GM15510 (cell line): ENCODE data around the gene GGA3.

ENCODE experiments used
- POLR2A ChIP-seq: IDR thresholded peaks from 3 replicates; pipeline ENCODE4 v1.6.1; 2011; ENCODE audit warnings: borderline replicate concordance; ENCODE audit not compliant: insufficient read length; ENCODE audit errors: extremely low read depth

GGA3 gene

DNA sequence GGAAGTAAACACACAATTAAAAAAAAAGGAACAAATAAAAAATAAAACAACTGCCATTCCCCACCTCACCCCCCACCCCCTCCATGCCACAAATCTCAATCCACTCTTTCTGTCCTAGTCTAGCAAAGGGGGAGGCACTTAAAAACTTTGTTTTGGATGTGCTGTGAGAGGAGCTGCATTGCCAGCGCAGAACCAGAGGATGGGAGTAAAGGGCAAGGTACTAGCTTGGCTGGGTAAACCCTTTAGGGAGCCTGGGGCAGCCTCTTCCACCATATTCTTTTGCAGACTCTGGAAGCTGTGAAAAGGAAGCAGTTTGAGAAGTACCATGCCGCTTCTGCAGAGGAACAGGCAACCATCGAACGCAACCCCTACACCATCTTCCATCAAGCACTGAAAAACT, 1.6 kb upstream of the GGA3 start:
- no peak for TF ChIP-seq POLR2A

DNA sequence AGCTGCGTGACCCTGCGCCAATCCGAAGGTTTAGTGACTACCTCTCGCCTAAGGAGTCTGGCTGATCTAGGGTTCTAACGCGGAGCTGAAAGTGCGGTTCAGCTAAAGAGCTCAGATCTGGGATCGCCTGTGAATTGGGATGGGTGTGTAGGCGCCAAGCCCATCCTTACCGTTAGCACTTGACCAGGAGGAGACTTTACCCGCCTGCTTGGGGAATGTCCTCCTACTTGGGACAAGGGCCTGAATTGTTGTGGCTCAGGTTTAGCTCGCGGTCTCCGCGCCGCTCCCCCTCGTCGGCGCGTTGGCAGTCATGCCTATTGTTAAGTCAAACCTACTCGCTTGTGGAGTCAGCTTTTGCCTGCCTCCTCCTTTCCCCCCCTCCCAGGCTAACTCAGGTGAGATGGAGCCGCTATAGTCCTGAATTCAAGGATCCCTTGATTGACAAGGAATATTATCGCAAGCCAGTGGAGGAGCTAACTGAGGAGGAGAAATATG, 753 bp upstream of the GGA3 start:
- no peak for TF ChIP-seq POLR2A

DNA sequence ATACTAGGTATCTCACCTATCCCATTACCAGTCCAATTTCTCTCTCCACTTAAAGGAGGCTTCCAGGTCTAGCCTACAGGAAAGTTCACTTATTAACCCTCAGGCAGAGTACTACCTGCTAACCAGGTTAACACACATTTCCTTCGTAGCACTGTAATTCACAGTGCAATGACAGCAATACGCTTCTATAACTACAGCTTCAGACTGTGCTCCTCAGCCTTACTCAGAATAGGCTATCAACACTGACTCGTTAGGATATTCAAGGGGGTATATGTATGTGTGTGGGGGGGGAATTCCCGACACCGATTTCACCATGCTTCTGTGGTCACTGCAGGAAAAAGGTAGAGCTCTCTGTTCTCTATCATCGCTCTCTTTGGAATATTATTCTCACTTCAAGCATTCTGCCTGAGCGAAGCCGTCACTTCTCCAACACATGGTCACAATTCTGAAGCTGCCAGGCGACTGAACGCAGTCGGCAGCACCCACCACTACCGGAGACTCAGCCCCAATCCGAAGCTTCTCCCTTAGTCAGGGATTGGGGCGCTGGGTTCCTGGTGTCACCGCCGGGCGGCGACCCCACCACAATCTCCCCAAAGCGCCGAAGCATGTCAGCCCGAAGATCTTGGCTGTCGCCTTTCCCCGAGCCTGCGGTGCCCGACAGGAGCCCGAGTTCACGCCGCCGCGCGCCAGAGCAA, 618 bp downstream of the GGA3 start:
- no peak for TF ChIP-seq POLR2A

DNA sequence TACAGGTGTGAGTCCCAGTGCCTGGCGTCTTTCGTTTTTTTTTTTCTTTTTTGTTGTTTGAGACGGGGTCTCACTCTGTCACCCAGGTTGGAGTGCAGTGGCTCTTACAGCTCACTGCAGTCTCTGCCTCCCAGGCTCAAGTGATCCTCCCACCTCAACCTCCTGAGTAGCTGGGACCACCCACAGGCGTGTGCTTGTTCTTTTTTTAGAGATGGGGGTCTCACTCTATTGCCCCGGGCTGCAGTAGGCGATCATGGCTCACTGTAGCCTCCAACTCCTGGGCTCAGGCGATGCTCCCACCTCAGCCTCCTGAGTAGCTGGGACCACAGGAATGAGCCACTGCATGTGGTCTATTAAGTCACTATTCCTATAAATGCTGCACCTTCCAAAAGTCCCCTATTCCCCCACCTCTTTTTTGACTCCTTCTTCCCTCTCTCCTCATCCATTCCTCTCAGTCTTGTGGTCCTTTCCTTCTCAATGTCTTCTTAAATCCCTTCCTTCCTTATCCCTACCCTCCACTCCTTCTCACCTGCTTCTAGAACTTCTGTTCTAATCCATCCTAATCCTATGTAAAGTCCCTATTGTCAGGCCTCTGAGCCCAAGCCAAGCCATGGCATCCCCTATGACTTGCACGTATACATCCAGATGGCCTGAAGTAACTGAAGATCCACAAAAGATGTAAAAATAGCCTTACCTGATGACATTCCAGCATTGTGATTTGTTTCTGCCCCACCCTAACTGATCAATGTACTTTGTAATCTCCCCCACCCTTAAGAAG, 9.2 kb downstream of the GGA3 start:
- no peak for TF ChIP-seq POLR2A

GRCh38 chr17:75250009-75250471, 11.4 kb downstream of the GGA3 start:
- TF ChIP-seq POLR2A, result no peak

DNA sequence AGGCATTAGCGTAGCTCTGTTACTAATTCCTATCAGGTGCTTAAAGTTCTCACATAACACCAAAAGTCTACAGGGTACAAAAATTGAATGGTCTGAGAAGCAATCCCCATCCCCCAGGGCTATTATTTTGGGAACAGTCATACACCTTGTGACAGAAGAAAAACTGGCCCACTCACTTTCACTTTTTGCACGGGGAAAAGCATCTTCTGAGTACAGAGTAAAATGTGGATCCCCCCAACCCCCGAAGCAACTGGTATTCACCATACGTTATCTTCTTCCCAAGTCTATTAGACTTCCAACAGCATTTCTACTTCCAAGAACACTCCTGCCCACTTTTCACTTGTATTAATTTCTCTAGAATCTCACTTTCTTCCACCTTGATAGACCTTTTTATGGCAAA, 11.8 kb downstream of the GGA3 start:
- TF ChIP-seq POLR2A, result no peak

- no peak for TF ChIP-seq POLR2A
Measured at GRCh38 chr17:75246404-75246803, 15.0 kb downstream of the GGA3 start.

GRCh38 chr17:75245011-75245410, 16.4 kb downstream of the GGA3 start:
- TF ChIP-seq POLR2A, result no peak

- no peak for TF ChIP-seq POLR2A
Measured at GRCh38 chr17:75244133-75244866, 17.1 kb downstream of the GGA3 start.

DNA sequence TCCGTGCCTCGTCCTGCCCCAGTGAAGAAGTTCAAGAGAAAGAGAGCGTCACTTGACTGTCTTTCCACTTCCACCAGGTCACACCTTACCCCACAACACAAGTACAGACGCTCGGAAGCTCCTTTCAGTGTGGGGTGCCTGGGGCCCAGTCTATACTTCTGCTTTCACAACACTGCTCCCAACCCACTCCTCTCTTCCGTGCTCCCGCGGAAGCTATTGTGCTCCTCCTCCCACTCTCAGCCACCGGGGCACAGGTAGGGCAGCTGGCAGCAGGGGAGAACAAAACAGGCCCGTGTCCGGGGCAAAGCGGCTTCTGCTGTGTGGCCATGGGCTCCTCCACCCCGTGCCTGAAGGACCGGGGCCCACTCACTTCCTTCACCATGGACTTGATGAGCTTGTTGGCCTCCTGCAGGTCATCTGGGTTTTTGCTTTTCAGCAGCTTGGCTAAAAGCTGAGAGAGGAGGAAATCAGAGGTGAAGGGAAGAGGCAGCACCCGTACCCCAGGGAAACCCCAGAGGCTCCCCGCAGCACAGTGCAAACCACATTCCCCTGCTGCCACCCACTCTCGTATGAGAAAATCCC, 18.9 kb downstream of the GGA3 start:
- no peak for TF ChIP-seq POLR2A

- no peak for TF ChIP-seq POLR2A
Measured at GRCh38 chr17:75241996-75242460, 19.4 kb downstream of the GGA3 start.

- no peak for TF ChIP-seq POLR2A
Measured at GRCh38 chr17:75241502-75241901, 19.9 kb downstream of the GGA3 start.

DNA sequence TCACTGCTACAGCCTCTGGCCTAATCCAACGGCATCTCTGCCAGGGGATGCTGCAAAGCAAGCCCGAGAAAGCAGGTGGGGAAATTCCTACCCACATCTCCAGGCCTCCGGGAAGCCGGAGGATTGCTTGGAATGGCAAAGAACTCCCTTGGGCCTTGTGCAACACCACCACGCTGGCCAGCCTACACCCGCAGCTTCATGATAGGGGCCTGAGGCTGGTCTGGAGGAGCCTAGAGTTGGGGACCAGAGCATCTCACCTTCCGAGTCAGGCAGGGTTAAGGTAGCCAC, 20.3 kb downstream of the GGA3 start:
- TF ChIP-seq POLR2A, result no peak

DNA sequence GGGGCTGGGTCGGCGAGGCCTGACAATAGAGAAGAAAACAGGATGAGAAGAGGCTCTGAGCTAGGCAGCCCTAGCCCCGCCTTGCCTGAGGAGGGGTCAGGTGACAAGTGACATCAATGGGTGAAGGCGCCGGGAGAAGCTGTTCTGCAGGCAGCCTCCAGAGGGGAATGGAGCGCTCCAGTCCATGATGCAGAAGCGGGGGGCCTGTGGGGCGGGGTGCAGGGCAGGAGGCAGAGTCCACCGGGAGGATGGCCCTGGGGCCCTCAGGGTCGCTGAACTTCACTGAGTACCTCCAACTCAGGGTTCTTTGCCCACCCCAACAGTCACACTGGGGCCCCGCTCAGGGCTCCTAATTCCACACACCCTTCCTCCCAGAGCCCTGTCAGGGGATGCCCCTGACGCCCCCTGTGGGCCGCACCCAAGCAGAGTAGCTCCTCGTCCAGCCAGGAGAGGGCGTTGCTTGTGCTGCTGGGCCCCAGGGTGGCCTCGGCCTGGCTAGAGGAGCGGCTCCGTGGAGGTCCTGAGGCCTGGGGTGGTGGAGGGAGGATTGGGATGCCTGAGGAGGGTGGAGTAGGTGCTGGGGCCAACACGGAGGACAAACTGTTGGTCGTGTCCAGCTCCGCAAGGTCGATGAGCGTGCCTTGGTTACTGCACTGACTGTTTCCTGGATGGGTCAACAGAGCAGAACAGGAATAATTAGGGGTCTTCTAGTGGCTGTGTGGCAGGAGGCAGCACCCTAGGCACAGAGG, 20.8 kb downstream of the GGA3 start:
- TF ChIP-seq POLR2A, result no peak
